GM23248 (cell line): ENCODE data around the gene SS18. TPM values are rescaled to one million over a fixed set of nuclear protein-coding genes. Genes with fewer than 3 reads are reported as not detected.
A peak's percentile ranks its signal among the peaks of the same experiment; 100 is the strongest.
"Not testable (repeated sequence)": the region's sequence is repeated elsewhere in the genome, so short reads cannot be mapped to it uniquely, and the experiment has no call there.

Experiments
- DNase-seq: peaks from one replicate; pipeline ENCODE4 v3.0.0-alpha.2; 2015
- H2AFZ ChIP-seq: fragments of 200-600 bp; sonication (generic); 2 replicates; pipeline ENCODE4 v1.6.1; 2016; ENCODE audit warnings: antibody characterized with exemption
- H3F3A ChIP-seq: fragments of 200-600 bp; sonication (generic); 2 replicates; pipeline ENCODE4 v1.6.1; 2016; ENCODE audit warnings: mild to moderate bottlenecking, antibody characterized with exemption, mixed run types; ENCODE audit not compliant: insufficient read depth
- H3K27ac ChIP-seq: fragments of 200-600 bp; sonication (generic); 2 replicates; pipeline ENCODE4 v1.5.1; 2016; ENCODE audit warnings: mild to moderate bottlenecking
- H3K27me3 ChIP-seq: fragments of 200-600 bp; sonication (generic); replicated peaks from 2 replicates; pipeline ENCODE4 v1.6.1; 2016; ENCODE audit warnings: mild to moderate bottlenecking; ENCODE audit not compliant: insufficient read depth
- H3K36me3 ChIP-seq: fragments of 200-600 bp; sonication (generic); 2 replicates; pipeline ENCODE4 v1.6.1; 2016; ENCODE audit warnings: low read depth, mild to moderate bottlenecking
- H3K4me1 ChIP-seq: fragments of 200-600 bp; sonication (generic); 2 replicates; pipeline ENCODE4 v1.6.1; 2016; ENCODE audit warnings: mild to moderate bottlenecking; ENCODE audit not compliant: insufficient read depth
- H3K4me2 ChIP-seq: fragments of 200-600 bp; sonication (generic); one replicate; pipeline ENCODE4 v1.6.1; 2016; ENCODE audit warnings: mild to moderate bottlenecking; ENCODE audit not compliant: unreplicated experiment
- H3K4me3 ChIP-seq: fragments of 200-600 bp; sonication (generic); 2 replicates; pipeline ENCODE4 v1.5.1; 2016; ENCODE audit warnings: mild to moderate bottlenecking
- H3K79me2 ChIP-seq: fragments of 200-600 bp; sonication (generic); 2 replicates; pipeline ENCODE4 v1.6.1; 2016; ENCODE audit warnings: mild to moderate bottlenecking; ENCODE audit not compliant: insufficient read depth
- H3K9ac ChIP-seq: fragments of 200-600 bp; sonication (generic); 2 replicates; pipeline ENCODE4 v1.6.1; 2016; ENCODE audit warnings: mild to moderate bottlenecking
- H3K9me2 ChIP-seq: fragments of 200-600 bp; sonication (generic); 2 replicates; pipeline ENCODE4 v1.6.1; 2016; ENCODE audit warnings: mixed run types, mild to moderate bottlenecking, moderate library complexity; ENCODE audit not compliant: insufficient read depth
- H3K9me3 ChIP-seq: fragments of 200-600 bp; sonication (generic); one replicate; pipeline ENCODE4 v1.6.1; 2017; ENCODE audit warnings: low read depth
- H4K20me1 ChIP-seq: fragments of 200-600 bp; sonication (generic); 2 replicates; pipeline ENCODE4 v1.6.0; 2016; ENCODE audit not compliant: insufficient read depth
- EZH2 ChIP-seq: fragments of 200-600 bp; sonication (generic); IDR thresholded peaks from 2 replicates; pipeline ENCODE4 v1.6.1; 2018; ENCODE audit warnings: antibody characterized with exemption, mild to moderate bottlenecking; ENCODE audit not compliant: insufficient read depth, poor library complexity, severe bottlenecking
- EZH2phosphoT487 ChIP-seq: fragments of 200-600 bp; sonication (generic); IDR thresholded peaks from 2 replicates; pipeline ENCODE4 v1.6.1; 2018; ENCODE audit warnings: antibody characterized with exemption, moderate library complexity, mild to moderate bottlenecking, low read depth; ENCODE audit not compliant: insufficient read depth
- WGBS, 2 experiments: methylation state at CpG; one replicate each; pipeline ENCODE4 v1.1.6; 2015 to 2017; ENCODE audit warnings: low lambda C conversion rate in 2 of 2, low coverage in 1 of 2; ENCODE audit errors: missing lambda C conversion rate in 2 of 2; 5-methylcytosine and 5-hydroxymethylcytosine counted together
- in situ Hi-C: fragments of 300-500 bp; cut with MboI; formaldehyde crosslinking; loops from 2 replicates; pipeline ENCODE4 v1.15.0; 2020
- polyA plus RNA-seq: library from polyadenylated mRNA; unstranded; fragments of >200 nt; fragmentation: Nextera tagmentation; extraction: Ambion mirVana; gene quantifications from 2 replicates; pipeline ENCODE4 v1.2.1, GENCODE V29; 2016
- total RNA-seq: library from RNA; depleted of rRNA; stranded (reverse); fragments of >200 nt; shearing (Covaris generic); gene quantifications from 2 replicates; pipeline ENCODE4 v1.2.3, GENCODE V29; 2014; rRNA removed

The SS18 gene, protein sequence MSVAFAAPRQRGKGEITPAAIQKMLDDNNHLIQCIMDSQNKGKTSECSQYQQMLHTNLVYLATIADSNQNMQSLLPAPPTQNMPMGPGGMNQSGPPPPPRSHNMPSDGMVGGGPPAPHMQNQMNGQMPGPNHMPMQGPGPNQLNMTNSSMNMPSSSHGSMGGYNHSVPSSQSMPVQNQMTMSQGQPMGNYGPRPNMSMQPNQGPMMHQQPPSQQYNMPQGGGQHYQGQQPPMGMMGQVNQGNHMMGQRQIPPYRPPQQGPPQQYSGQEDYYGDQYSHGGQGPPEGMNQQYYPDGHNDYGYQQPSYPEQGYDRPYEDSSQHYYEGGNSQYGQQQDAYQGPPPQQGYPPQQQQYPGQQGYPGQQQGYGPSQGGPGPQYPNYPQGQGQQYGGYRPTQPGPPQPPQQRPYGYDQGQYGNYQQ
- 125 and 131 TPM in 2 replicates for total RNA-seq
- 67.7 and 73.1 TPM in 2 replicates for polyA plus RNA-seq

DNA sequence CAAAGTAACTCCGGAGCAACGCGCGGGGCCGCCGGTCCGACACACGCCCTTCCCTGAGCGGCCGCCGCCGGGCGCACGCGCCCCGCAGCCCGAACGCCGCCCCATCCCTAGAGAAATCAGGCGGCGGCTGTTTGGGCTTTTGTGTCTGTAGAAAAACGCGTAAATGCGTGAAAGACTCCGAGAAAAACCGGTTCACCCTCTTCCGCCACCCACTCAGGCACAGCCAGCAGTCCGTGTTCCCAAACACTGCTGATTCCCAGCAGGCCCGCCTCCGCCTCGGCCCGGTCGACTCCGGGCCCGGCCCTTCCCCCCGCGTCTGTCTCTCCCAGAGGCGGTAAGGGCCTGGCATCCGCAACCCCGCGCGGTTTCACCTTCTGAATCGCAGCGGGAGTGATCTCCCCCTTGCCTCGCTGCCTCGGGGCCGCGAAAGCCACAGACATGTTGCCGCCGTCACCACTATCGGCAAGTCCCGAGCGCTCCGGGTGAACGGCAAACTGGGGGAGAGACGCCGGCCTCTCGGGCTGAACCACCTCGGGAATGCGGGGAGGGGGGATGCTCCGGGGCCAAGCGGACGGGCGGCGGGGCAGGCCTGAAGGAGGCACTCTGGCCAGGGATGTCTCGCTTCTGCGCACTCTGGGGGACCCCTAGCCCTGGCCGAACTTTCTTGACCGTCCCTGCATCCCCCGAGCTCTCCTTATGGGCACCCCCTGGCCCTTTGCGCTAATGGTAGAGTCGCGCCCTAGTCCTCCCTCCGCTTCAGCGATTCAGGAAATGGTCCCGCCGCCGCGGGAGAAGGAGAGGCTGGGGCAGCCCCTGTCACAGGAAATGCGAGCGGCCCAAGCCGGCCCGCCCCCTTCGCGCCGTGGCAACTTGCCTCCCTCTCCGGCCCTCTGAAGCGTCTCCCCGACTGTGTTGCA, at the start of gene SS18:
Gene SS18, minus strand, starts transcription at position 484 of the 917 bp plus-strand sequence. Its CDS starts 44 bp downstream, at position 440.
- Histone ChIP-seq H3K79me2 (peaks cover 46% of the 10 kb centered on the region), H3K27me3 (no peaks in the 10 kb centered on the region), H3K27ac (peak within 1 kb of the TSS; percentile 96), H4K20me1 (no peaks in the 10 kb centered on the region), H3K4me2 (peak within 1 kb of the TSS; percentile 97), H3K36me3 (peaks cover 17% of the 10 kb centered on the region), H3K9ac (peak within 1 kb of the TSS; percentile 97), H3F3A (peaks cover 14% of the 10 kb centered on the region), H3K4me1 (peaks cover 15% of the 10 kb centered on the region), H3K9me3 (no peaks in the 10 kb centered on the region), H2AFZ (peak within 1 kb of the TSS; percentile 90), H3K9me2 (no peaks in the 10 kb centered on the region), H3K4me3 (peak within 1 kb of the TSS; percentile 91)
- no peak for TF ChIP-seq EZH2
- TF ChIP-seq EZH2phosphoT487, result no peak
- WGBS, 2 experiments, result 1% methylated on average over 72 to 79 of the region's 89 CpGs
- in situ Hi-C loops, result no loop called here
- DNase-seq, result peak; percentile 98

DNA sequence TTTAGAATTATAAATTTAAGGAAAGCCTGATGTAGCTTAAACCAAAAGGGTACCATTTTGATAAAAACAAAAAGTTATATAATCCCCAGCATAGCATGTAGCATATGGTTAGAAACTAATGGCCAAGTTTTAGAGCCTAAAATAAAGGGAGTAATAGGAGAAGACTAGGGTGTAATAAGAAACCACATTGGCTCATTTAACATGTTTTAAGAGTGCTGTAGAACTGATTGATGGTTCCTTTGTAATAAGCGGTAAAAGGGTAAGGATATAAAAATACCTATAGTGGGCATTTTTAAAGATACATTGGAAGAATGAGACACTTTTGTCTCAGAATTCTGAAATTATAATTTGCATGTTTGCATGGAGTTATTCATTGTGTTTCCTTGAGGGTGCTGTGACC, 45.1 kb upstream of the SS18 start:
- Histone ChIP-seq H3K4me2 (no peak overlapping the region), H3K4me1 (no peaks in the 10 kb centered on the region), H3K27me3 (peaks cover 4% of the 10 kb centered on the region; the same call in 1 of the 2 replicates), H3K79me2 (no peaks in the 10 kb centered on the region), H3K36me3 (no peaks in the 10 kb centered on the region), H3K9me2 (no peaks in the 10 kb centered on the region), H3K9ac (no peak overlapping the region), H3K27ac (no peak overlapping the region), H3K4me3 (no peak overlapping the region), H3F3A (no peaks in the 10 kb centered on the region), H3K9me3 (no peaks in the 10 kb centered on the region), H4K20me1 (no peaks in the 10 kb centered on the region), H2AFZ (no peak overlapping the region)
- no peak for DNase-seq
- 90 to 93% methylated on average over 1 of the region's 1 CpG for WGBS, 2 experiments
- in situ Hi-C loops, result no loop called here
- no peak for TF ChIP-seq EZH2
- no peak for TF ChIP-seq EZH2phosphoT487

DNA sequence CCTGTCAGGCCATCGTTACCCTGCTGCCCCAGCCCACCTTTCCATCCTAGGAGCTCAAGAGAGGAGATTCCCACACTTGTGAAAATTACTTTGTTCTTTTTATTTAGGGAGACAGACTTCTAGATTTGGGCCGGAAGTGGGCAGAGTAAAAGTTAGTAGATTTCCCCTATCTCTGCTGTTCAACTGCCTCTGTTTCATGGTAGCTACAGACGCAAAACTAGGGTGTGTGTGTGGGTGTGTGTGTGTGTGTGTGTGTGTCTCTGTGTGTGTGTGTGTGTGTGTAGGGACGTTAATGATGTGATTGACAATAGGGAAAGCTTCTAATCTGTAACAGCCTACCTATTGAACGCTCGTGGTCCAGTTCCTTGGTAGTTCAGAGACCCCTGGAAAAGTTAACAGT, 43.7 kb upstream of the SS18 start:
- Histone ChIP-seq H3F3A (no peaks in the 10 kb centered on the region), H3K36me3 (no peaks in the 10 kb centered on the region), H3K27me3 (peaks cover 4% of the 10 kb centered on the region; the same call in 1 of the 2 replicates), H4K20me1 (no peaks in the 10 kb centered on the region), H3K79me2 (no peaks in the 10 kb centered on the region), H3K9me2 (no peaks in the 10 kb centered on the region), H3K9ac (no peak overlapping the region), H3K4me2 (no peak overlapping the region), H3K4me1 (no peaks in the 10 kb centered on the region), H3K9me3 (no peaks in the 10 kb centered on the region), H2AFZ (no peak overlapping the region), H3K4me3 (no peak overlapping the region), H3K27ac (no peak overlapping the region)
- no peak for TF ChIP-seq EZH2phosphoT487
- TF ChIP-seq EZH2, result no peak
- no peak for DNase-seq
- WGBS, 2 experiments, result 59% methylated on average over 6 of the region's 6 CpGs
- in situ Hi-C loops, result no loop called here

DNA sequence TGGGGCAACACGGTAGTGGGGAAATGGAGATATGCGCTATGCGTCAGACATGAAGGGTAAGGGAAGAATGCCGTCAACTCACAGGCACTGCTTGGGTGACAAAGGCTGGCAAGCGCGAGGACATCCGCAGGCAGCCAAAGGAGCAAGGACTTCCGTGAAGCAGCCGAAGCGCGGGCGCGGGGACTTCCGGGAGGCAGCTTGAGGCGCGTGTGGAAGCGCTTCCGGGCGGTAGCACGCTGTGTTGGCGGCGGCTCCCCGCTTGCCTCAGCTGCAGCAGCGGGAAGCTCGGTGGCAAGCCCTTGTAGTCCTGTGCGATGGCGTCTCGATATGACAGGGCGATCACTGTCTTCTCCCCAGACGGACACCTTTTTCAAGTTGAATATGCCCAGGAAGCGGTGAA, 43.2 kb upstream of the SS18 start, which contains the start of gene PSMA8:
Gene PSMA8, plus strand, starts transcription at position 218 of the 400 bp plus-strand sequence. Its CDS starts 97 bp downstream, at position 315.
- H3K4me3 ChIP-seq, result no peak within 1 kb of the TSS
- H3K9ac ChIP-seq, result no peak within 1 kb of the TSS
- H3K9me3 ChIP-seq, result no peaks in the 10 kb centered on the region
- no peaks in the 10 kb centered on the region for H3K36me3 ChIP-seq
- H3K9me2 ChIP-seq, result no peaks in the 10 kb centered on the region
- no peak within 1 kb of the TSS for H3K4me2 ChIP-seq
- H3K27ac ChIP-seq, result no peak within 1 kb of the TSS
- no peaks in the 10 kb centered on the region for H3K79me2 ChIP-seq
- H3K27me3 ChIP-seq, result peaks cover 4% of the 10 kb centered on the region; the same call in 1 of the 2 replicates
- no peaks in the 10 kb centered on the region for H4K20me1 ChIP-seq
- no peak for DNase-seq
- in situ Hi-C loops, result no loop called here
- TF ChIP-seq EZH2 (no peak), EZH2phosphoT487 (no peak)
- H3K4me1 ChIP-seq, result no peaks in the 10 kb centered on the region
- WGBS, 2 experiments, result 70 to 72% methylated on average over 28 to 31 of the region's 31 CpGs
- no peak within 1 kb of the TSS for H2AFZ ChIP-seq
- H3F3A ChIP-seq, result no peaks in the 10 kb centered on the region

DNA sequence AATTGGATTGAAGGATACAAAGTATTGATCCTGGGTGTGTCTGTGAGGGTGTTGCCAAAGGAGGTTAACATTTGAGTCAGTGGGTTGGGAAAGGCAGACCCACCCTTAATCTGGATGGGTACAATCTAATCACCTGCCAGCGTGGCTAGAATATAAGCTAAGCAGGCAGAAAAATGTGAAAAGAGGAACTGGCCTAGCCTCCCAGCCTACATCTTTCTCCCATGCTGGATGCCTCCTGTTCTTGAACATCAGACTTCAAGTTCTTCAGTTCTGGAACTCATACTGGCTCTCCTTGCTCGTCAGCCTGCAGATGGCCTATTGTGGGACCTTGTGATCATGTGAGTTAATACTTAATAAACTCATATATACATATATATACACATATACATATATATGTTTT, 37.8 kb upstream of the SS18 start:
- H2AFZ ChIP-seq, H3K4me2 ChIP-seq, H3K9me3 ChIP-seq, H3F3A ChIP-seq, H4K20me1 ChIP-seq, H3K9ac ChIP-seq, H3K27me3 ChIP-seq, H3K9me2 ChIP-seq, DNase-seq, H3K4me1 ChIP-seq, H3K27ac ChIP-seq, H3K4me3 ChIP-seq, H3K36me3 ChIP-seq, in situ Hi-C loops, H3K79me2 ChIP-seq: not testable (repeated sequence)
- 25 to 32% methylated on average over 2 of the region's 2 CpGs for WGBS, 2 experiments
